SU-DHL-6 (cell line): ENCODE measurements around the gene SART3.

ENCODE experiments used
- H2AFZ ChIP-seq: fragments of 200-600 bp; sonication (generic); 2 replicates; pipeline ENCODE4 v1.6.1; 2014; ENCODE audit warnings: low read depth, mild to moderate bottlenecking, moderate library complexity, mixed read lengths, antibody characterized with exemption, low read length; ENCODE audit not compliant: severe bottlenecking
- H3F3A ChIP-seq: fragments of 200-600 bp; shearing (Covaris generic); 2 replicates; pipeline ENCODE4 v1.6.0; 2016; ENCODE audit warnings: antibody characterized with exemption, mild to moderate bottlenecking; ENCODE audit not compliant: insufficient read depth
- H3K27ac ChIP-seq: fragments of 200-600 bp; sonication (generic); 2 replicates; pipeline ENCODE4 v1.5.1; 2016; ENCODE audit warnings: low read depth, mild to moderate bottlenecking, low read length, moderate library complexity, mixed read lengths
- H3K27me3 ChIP-seq: fragments of 200-600 bp; sonication (generic), shearing (Covaris generic); 2 replicates; pipeline ENCODE4 v1.6.0; 2014; ENCODE audit warnings: mild to moderate bottlenecking, low read length
- H3K36me3 ChIP-seq: fragments of 200-600 bp; sonication (generic); 2 replicates; pipeline ENCODE4 v1.6.1; 2014; ENCODE audit warnings: mild to moderate bottlenecking, low read length, mixed read lengths
- H3K4me2 ChIP-seq: fragments of 300-600, 200-600 bp; shearing (Covaris generic), sonication (generic); 2 replicates; pipeline ENCODE4 v1.6.0; 2014; ENCODE audit warnings: low read length, low read depth, mild to moderate bottlenecking; ENCODE audit not compliant: poor library complexity, severe bottlenecking
- H3K4me3 ChIP-seq: fragments of 200-600 bp; sonication (generic); 2 replicates; pipeline ENCODE4 v1.5.1; 2014; ENCODE audit warnings: antibody characterized with exemption, low read length, mild to moderate bottlenecking, mixed read lengths; ENCODE audit not compliant: insufficient read depth, poor library complexity, severe bottlenecking
- H3K79me2 ChIP-seq: fragments of 200-600 bp; sonication (generic); 2 replicates; pipeline ENCODE4 v1.6.1; 2014; ENCODE audit warnings: mild to moderate bottlenecking, low read length, moderate library complexity; ENCODE audit not compliant: insufficient read depth
- H3K9ac ChIP-seq: fragments of 200-600 bp; sonication (generic); 2 replicates; pipeline ENCODE4 v1.7.0; 2014; ENCODE audit warnings: mild to moderate bottlenecking, low read length
- H3K9me2 ChIP-seq: fragments of 200-600 bp; sonication (generic); replicated peaks from 2 replicates; pipeline ENCODE4 v1.6.1; 2014; ENCODE audit warnings: low read length; ENCODE audit not compliant: insufficient read depth
- H3K9me3 ChIP-seq: fragments of 200-600 bp; sonication (generic); 2 replicates; pipeline ENCODE4 v1.6.1; 2014; ENCODE audit warnings: low read length, mixed read lengths; ENCODE audit not compliant: insufficient read depth
- H4K20me1 ChIP-seq: fragments of 200-600 bp; sonication (generic); 2 replicates; pipeline ENCODE4 v1.6.1; 2014; ENCODE audit warnings: low read depth, mild to moderate bottlenecking, antibody characterized with exemption, low read length, moderate library complexity, mixed read lengths
- EZH2phosphoT487 ChIP-seq: fragments of 200-600 bp; sonication (generic), shearing (Covaris generic); conservative IDR thresholded peaks from 2 replicates; pipeline ENCODE4 v1.6.1; 2018; ENCODE audit warnings: mild to moderate bottlenecking, antibody characterized with exemption, low read length, moderate library complexity, mixed read lengths
- TF ChIP-seq, protein P1 (sequence below): fragments of 200-600 bp; sonication (generic); IDR thresholded peaks from one replicate; pipeline ENCODE4 v1.5.1; 2017; ENCODE audit warnings: antibody characterized with exemption, mild to moderate bottlenecking, low read length, moderate library complexity; ENCODE audit not compliant: insufficient read depth, poor library complexity, severe bottlenecking

SART3 gene

DNA sequence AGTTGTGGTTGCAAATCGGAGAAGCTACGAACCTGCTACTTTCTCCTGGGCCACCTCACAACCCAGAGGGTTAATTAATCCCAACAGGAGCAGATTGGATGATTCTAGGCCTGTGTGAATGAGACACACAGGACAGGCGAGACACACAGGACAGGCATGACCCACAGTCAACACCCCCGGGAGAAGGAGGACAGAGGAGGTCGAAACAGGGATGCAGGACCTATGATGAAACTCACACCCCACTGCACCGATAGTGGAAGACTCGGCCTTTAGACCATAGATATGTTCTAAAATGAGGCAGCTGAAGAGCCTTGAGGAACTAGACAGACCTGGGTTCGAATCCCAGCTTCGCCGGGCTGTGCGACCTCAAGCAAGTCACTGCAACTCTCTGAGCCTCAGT lies 25.3 kb upstream of the SART3 start:
- Histone ChIP-seq H3K79me2 (no peaks in the 10 kb centered on the region), H3K27ac (no peak overlapping the region), H3K4me3 (no peak overlapping the region), H4K20me1 (no peaks in the 10 kb centered on the region), H3K4me2 (no peak overlapping the region), H2AFZ (no peak overlapping the region), H3K27me3 (no peaks in the 10 kb centered on the region), H3K9me3 (no peaks in the 10 kb centered on the region), H3K9me2 (no peaks in the 10 kb centered on the region), H3K9ac (no peak overlapping the region), H3K36me3 (no peaks in the 10 kb centered on the region), H3F3A (no peaks in the 10 kb centered on the region)
- TF ChIP-seq, protein P1, sequence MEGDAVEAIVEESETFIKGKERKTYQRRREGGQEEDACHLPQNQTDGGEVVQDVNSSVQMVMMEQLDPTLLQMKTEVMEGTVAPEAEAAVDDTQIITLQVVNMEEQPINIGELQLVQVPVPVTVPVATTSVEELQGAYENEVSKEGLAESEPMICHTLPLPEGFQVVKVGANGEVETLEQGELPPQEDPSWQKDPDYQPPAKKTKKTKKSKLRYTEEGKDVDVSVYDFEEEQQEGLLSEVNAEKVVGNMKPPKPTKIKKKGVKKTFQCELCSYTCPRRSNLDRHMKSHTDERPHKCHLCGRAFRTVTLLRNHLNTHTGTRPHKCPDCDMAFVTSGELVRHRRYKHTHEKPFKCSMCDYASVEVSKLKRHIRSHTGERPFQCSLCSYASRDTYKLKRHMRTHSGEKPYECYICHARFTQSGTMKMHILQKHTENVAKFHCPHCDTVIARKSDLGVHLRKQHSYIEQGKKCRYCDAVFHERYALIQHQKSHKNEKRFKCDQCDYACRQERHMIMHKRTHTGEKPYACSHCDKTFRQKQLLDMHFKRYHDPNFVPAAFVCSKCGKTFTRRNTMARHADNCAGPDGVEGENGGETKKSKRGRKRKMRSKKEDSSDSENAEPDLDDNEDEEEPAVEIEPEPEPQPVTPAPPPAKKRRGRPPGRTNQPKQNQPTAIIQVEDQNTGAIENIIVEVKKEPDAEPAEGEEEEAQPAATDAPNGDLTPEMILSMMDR, result no peak
- no peak for TF ChIP-seq EZH2phosphoT487

DNA sequence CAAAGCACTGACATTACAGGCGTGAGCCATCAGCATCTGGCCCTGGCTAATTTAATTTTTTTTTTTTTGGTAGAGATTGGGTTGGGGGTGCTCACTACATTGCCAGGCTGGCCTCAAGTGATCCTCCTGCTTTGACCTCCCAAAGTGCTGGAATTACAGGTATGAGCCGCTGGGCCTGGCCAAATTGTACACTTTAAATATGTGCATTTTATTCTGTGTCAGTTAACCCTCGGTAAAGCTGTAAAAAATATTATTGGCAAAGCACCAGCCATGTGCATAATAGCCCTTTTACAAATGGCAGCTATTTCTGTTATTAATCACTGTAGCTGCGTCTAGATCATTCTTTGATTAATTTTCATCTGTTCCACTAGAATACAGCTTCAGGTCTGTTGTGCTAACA lies 24.9 kb upstream of the SART3 start:
- no peaks in the 10 kb centered on the region for H3K9me3 ChIP-seq
- H3F3A ChIP-seq, result no peaks in the 10 kb centered on the region
- no peak overlapping the region for H3K27ac ChIP-seq
- H3K9ac ChIP-seq, result no peak overlapping the region
- no peaks in the 10 kb centered on the region for H3K9me2 ChIP-seq
- no peak overlapping the region for H2AFZ ChIP-seq
- no peaks in the 10 kb centered on the region for H3K79me2 ChIP-seq
- no peaks in the 10 kb centered on the region for H3K27me3 ChIP-seq
- no peak for TF ChIP-seq EZH2phosphoT487
- TF ChIP-seq, protein P1, result no peak
- H3K36me3 ChIP-seq, result no peaks in the 10 kb centered on the region
- H3K4me3 ChIP-seq, result no peak overlapping the region
- H4K20me1 ChIP-seq, result no peaks in the 10 kb centered on the region
- H3K4me2 ChIP-seq, result no peak overlapping the region

DNA sequence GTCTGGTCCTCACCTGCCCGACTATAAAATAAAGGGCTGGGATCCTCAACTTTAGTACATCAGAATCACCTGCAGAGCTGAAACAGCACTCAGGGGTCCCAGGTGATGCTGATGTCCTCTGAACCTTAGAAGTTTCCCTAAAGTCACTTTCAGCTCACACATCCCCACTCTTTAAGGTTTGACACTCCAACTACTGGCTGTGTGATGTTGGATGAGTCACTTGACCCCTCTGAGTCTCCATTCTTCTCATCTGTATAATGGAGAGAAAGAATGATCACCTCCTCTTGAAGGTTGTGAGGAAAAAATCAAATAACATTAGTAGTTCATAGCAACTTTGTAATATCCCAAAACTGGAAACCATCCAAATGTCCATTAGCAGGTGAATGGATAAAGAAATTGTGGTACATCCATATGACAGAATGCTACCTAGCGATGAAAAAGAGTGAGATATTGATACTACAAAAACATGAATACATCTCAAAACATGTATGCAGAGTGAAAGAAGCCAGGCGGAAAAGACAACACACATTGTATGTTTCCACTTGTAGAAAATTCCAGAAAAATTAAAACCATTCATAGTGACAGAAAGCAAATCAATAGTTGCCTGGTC lies 23.6 kb upstream of the SART3 start:
- Histone ChIP-seq H3F3A (no peaks in the 10 kb centered on the region), H2AFZ (no peak overlapping the region), H3K27me3 (no peaks in the 10 kb centered on the region), H3K4me3 (no peak overlapping the region), H3K4me2 (no peak overlapping the region), H3K36me3 (no peaks in the 10 kb centered on the region), H3K9me2 (no peaks in the 10 kb centered on the region), H3K9ac (no peak overlapping the region), H3K79me2 (no peaks in the 10 kb centered on the region), H4K20me1 (no peaks in the 10 kb centered on the region), H3K9me3 (no peaks in the 10 kb centered on the region), H3K27ac (no peak overlapping the region)
- TF ChIP-seq, protein P1, result no peak
- no peak for TF ChIP-seq EZH2phosphoT487
